ENCODE results near the gene CLSTN1.

CLSTN1 gene

DNA sequence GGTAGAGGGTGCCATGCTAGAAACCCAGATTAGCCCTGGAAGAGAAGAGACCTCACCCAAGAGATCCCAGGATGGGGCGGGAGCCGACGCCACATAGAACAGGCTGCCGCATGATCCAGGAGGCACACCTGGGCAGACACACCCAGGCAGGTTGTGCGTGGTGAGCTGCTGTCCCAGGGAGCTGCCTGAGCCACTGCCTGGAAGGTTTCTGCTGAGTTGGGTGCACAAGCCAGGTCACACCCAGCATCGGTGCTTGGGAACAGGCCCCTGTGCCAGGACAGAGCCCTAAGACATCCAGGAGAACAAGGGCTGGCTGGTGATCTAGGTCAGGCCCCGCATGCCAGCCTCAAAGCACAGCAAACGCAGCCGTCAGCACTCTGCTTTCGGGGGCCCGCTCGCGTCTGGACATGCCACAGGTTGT, 46.1 kb upstream of the CLSTN1 start:
- in situ Hi-C loops (cut with HindIII; ENCODE audit: low sequenced_read_pairs), result no loop called here
- TF ChIP-seq, protein P1, sequence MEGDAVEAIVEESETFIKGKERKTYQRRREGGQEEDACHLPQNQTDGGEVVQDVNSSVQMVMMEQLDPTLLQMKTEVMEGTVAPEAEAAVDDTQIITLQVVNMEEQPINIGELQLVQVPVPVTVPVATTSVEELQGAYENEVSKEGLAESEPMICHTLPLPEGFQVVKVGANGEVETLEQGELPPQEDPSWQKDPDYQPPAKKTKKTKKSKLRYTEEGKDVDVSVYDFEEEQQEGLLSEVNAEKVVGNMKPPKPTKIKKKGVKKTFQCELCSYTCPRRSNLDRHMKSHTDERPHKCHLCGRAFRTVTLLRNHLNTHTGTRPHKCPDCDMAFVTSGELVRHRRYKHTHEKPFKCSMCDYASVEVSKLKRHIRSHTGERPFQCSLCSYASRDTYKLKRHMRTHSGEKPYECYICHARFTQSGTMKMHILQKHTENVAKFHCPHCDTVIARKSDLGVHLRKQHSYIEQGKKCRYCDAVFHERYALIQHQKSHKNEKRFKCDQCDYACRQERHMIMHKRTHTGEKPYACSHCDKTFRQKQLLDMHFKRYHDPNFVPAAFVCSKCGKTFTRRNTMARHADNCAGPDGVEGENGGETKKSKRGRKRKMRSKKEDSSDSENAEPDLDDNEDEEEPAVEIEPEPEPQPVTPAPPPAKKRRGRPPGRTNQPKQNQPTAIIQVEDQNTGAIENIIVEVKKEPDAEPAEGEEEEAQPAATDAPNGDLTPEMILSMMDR (IDR thresholded peaks at IDR 0.05; ENCODE audit: low read depth, low read length), result no peak
- H3K4me3 ChIP-seq (ENCODE audit: low read depth, low read length), result no peak overlapping the region
- DNase-seq (ENCODE audit: low read depth, low spot score), result no peak

DNA sequence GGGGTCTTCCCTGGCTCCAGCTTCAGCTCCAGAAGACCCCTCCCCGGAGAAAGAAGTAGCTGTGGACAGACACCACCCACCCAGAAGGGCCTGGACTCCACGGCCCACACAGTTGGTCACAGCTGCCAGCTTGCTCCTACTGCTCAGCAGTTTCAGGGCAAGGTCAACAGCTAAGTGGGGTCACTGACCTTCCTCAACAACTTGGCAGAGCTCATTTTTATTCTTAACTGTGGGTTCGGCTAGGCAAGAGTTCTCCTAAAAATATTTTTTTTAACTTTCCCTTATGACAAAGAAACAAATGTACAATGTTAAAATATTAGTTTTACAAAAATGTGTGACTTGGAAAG, 44.5 kb upstream of the CLSTN1 start:
- H3K4me3 ChIP-seq (ENCODE audit: low read depth, low read length), result no peak overlapping the region
- TF ChIP-seq, protein P1 (IDR thresholded peaks at IDR 0.05; ENCODE audit: low read depth, low read length), result no peak
- no peak for DNase-seq (ENCODE audit: low read depth, low spot score)
- in situ Hi-C loops (cut with HindIII; ENCODE audit: low sequenced_read_pairs), result no loop called here

GRCh38 chr1:9867408-9868243, 43.9 kb upstream of the CLSTN1 start:
- H3K4me3 ChIP-seq (ENCODE audit: low read depth, low read length), result no peak overlapping the region
- DNase-seq (ENCODE audit: low read depth, low spot score), result peak; percentile 57
- TF ChIP-seq, protein P1 (IDR thresholded peaks at IDR 0.05; ENCODE audit: low read depth, low read length), result peak; percentile 97
- in situ Hi-C loops (cut with HindIII; ENCODE audit: low sequenced_read_pairs), result no loop called here

- no peak for DNase-seq (ENCODE audit: low read depth, low spot score)
- in situ Hi-C loops (cut with HindIII; ENCODE audit: low sequenced_read_pairs), result no loop called here
- H3K4me3 ChIP-seq (ENCODE audit: low read depth, low read length), result no peak overlapping the region
- TF ChIP-seq, protein P1 (IDR thresholded peaks at IDR 0.05; ENCODE audit: low read depth, low read length), result no peak
Measured at GRCh38 chr1:9866836-9867235, 43.1 kb upstream of the CLSTN1 start.

- no peak overlapping the region for H3K4me3 ChIP-seq (ENCODE audit: low read depth, low read length)
- in situ Hi-C loops (cut with HindIII; ENCODE audit: low sequenced_read_pairs), result no loop called here
- TF ChIP-seq, protein P1 (IDR thresholded peaks at IDR 0.05; ENCODE audit: low read depth, low read length), result no peak
- DNase-seq (ENCODE audit: low read depth, low spot score), result no peak
Measured at GRCh38 chr1:9865724-9866123, 42.0 kb upstream of the CLSTN1 start.

- H3K4me3 ChIP-seq (ENCODE audit: low read depth, low read length), result no peak overlapping the region
- no peak for DNase-seq (ENCODE audit: low read depth, low spot score)
- in situ Hi-C loops (cut with HindIII; ENCODE audit: low sequenced_read_pairs), result no loop called here
- TF ChIP-seq, protein P1 (IDR thresholded peaks at IDR 0.05; ENCODE audit: low read depth, low read length), result no peak
Measured at GRCh38 chr1:9863371-9863770, 39.6 kb upstream of the CLSTN1 start.
